GM21390 (cell line): ENCODE data around the gene NCR1.
"Not testable (repeated sequence)": the region's sequence is repeated elsewhere in the genome, so short reads cannot be mapped to it uniquely, and the experiment has no call there.

Experiments used
- ATAC-seq: cut with Tn5 transposase; IDR thresholded peaks from one replicate; pipeline ENCODE4 v1.9.1; 2021; ENCODE audit not compliant: unreplicated experiment

NCR1 gene

GRCh38 chr19:54906819-54907218 is 871 bp downstream of the NCR1 start:
- no peak for ATAC-seq

DNA sequence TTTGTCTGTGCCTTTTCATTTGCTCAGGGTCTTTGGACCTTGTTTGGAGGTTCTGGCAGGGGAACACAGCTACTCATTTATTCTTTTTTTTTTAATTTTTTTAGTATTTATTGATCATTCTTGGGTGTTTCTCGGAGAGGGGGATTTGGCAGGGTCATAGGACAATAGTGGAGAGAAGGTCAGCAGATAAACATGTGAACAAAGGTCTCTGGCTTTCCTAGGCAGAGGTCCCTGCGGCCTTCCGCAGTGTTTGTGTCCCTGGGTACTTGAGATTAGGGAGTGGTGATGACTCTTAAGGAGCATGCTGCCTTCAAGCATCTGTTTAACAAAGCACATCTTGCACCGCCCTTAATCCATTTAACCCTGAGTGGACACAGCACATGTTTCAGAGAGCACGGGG is 2.0 kb downstream of the NCR1 start:
- ATAC-seq = not testable (repeated sequence)

- ATAC-seq = no peak
These were observed 10.9 kb downstream of the NCR1 start for GRCh38 chr19:54916822-54917221.

DNA sequence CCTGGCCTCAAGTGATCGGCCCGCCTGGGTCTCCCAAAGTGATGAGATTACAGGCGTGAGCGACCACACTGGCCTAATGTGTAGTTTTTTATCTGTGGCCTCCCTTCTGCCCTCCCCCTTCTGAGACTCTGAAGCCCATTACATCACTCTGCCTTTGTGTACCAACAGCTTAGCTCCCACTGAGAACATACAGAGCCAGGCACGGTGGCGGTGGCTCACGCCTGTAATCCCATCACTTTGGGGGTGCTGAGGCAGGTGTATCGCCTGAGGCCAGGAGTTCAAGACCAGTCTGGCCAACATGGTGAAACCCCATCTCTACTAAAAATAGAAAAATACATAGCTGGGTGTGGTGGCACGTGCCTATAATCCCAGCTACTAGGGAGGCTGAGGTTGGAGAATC is 12.6 kb downstream of the NCR1 start:
- no peak for ATAC-seq

DNA sequence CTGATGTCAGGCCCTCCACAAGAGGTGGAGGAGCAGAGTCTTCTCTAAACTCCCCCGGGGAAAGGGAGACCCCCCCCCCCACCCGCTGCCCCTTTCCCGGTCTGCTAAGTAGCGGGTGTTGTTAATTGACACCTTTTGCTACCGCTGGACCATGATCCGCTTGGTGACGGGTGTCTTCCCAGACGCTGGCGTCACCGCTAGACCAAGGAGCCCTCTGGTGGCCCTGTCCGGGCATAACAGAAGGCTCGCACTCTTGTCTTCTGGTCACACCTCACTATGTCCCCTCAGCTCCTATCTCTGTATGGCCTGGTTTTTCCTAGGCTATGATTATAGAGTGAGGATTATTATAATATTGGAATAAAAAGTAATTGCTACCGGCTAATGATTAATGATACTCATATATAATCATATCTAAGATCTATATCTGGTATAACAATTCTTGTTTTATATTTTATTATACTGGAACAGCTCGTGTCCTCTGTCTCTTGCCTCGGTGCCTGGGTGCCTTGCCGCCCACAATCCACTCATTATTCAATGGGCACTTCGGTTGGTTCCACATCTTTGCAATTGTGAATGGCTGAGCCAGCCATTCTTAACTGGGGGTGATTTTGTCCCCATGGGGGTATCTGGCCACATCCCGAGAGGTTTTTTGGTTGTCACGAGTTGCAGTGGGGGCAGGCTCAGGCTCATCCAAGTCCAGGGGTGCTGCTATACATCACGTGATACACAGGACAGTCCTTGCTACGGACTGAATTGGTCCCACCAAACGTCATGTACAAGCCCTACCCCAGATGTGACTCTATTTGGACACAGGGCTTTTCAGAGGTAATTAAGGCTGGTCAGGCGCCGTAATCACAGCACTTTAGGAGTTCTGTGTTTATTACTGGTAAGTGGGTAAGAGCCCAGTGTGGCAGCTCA is 14.0 kb downstream of the NCR1 start:
- ATAC-seq = not testable (repeated sequence)

DNA sequence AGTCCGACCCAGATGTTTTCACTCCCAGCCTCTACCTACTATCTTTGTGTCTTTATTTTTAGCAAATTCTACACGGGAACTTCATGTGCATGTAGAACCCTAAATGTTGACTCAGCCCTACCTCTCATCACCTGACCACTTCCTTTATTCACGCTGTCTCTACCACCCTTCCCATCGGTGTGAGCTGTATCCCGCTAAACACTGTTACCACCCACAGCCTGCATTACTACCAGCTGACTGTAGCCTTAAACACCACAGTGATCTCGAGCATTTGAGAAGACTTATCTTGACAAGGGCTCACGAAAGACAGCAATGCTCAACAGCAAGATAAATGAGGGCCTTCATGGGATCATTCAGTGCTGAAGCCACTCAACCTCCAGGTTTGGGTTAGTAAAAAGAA is 15.1 kb downstream of the NCR1 start:
- ATAC-seq = no peak

- no peak for ATAC-seq
These were observed 17.3 kb downstream of the NCR1 start for GRCh38 chr19:54923276-54923675.

GRCh38 chr19:54928299-54928698 is 22.4 kb downstream of the NCR1 start:
- ATAC-seq = no peak

GRCh38 chr19:54937926-54938325 is 32.0 kb downstream of the NCR1 start:
- peak; percentile 45 for ATAC-seq

GRCh38 chr19:54938906-54939305 is 33.0 kb downstream of the NCR1 start:
- no peak for ATAC-seq

GRCh38 chr19:54939538-54939937 is 33.6 kb downstream of the NCR1 start:
- not testable (repeated sequence) for ATAC-seq

- not testable (repeated sequence) for ATAC-seq
These were observed 37.9 kb downstream of the NCR1 start for GRCh38 chr19:54943772-54944361.

DNA sequence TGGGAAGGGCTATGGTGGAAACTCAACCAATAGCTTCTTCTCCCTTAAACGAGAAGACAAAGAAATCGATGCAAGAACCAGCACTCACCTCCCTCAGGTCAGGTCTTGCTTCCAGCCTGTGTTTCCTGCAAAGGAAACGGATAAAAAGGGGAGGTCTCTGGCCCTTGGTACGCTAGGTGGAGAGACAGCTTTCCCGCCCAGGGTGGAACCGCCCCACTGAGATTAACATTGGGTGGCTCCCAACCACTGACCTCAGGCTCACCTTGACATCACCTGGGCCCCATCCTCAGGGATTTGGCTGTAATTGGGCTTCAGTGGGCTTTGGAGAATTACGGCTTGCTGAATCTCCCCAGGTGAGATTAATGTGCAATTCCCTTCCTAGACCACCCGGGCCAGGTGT is 41.4 kb downstream of the NCR1 start, which contains the start of gene NLRP7:
NLRP7 (minus strand) TSS at position 150 of the 400 bp plus-strand sequence.
- no peak for ATAC-seq

DNA sequence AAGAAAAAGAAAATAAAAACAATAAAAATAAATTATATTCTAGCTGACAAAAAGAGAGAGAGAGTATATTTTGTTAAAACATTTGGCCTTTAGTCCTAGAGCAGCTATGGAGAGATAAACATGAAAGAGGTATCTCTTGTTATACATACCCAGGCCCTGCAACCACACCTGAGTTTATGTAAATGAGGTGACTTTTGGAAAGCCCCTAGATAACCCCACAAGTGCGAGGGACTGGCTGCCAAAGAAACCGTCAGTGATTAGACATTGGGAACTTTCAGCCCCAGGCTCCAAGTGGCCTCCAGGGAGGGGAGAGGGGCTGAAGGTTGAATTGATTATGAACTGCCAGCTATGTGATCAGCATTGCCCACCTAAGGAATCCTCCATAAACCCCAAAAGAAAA is 43.5 kb downstream of the NCR1 start:
- no peak for ATAC-seq

- ATAC-seq = not testable (repeated sequence)
These were observed 44.6 kb downstream of the NCR1 start for GRCh38 chr19:54950580-54950979.

DNA sequence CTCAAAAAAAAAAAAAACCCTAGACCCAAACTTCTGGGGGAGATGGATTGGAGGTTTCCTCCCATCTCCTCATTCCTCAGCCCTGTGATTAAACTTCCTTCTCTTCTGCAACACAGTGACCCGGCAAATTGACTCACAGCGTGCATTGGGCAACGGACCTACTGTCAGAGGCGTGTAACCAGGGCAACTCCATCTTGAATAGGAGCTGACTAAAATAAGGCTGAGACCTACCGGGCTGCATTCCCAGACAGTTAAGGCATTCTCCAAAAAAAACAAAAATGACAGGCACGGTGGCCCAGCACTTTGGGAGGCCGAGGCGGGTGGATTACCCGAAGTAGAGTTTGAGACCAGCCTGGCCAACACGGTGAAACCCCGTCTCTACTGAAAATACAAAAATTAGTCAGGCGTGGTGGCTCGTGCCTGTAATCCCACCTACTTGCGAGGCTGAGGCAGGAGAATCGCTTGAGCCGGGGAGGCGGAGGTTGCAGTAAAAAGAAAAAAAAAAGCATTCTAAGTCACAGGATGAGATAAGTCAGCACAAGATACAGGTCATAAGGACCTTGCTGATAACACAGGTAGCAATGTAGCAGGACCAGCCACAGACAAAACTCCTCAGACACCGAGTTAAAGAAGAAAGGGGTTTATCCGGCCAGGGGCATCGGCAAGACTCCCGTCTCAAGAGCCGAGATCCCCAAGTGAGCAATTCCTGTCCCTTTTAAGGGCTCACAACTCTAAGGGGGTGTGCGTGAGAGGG is 46.8 kb downstream of the NCR1 start:
- ATAC-seq = no peak

DNA sequence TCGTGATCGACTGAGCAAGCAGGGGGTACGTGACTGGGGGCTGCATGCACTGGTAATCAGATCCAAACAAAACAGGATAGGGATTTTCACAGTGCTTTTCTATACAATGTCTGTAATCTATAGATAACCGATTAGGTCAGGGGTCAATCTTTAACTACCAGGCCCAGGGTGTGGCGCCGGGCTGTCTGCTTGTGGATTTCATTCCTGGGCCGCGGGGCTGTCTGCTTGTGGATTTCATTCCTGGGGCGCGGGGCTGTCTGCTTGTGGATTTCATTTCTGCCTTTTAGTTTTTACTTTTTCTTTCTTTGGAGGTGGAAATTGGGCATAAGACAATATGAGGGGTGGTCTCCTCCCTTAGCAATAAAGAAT is 47.4 kb downstream of the NCR1 start:
- ATAC-seq = not testable (repeated sequence)

GRCh38 chr19:54955376-54955775 is 49.4 kb downstream of the NCR1 start:
- no peak for ATAC-seq

DNA sequence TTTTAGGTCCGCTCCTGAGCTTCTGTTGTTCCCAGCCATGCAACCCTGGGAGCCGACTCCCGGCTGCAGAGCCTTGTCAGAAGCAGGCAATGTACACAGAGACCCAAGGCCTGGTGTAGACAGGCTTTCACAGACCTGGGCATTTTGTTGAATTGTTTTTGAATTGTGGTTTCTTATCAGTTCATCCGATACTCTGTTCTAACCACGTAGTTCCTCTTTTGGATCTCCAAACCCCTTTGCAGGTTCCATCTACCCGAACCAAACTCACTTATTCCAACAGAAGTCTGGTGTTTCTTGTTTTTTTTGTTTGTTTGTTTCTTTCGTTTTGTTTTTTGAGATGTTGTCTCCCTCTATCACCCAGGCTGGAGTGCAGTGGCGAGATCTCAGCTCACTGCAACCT is 53.9 kb downstream of the NCR1 start:
- no peak for ATAC-seq
